ENCODE measurements around the gene EPB41L1. TPM values are rescaled to one million over a fixed set of nuclear protein-coding genes. Genes with fewer than 3 reads are reported as not detected.

EPB41L1 gene
- polyA plus RNA-seq, 1 donor from 2014 or later, result 38.2 TPM

- Histone ChIP-seq H3K9me3 (ENCODE audit: low read length) (no peaks in the 10 kb centered on the region), H3K9ac (ENCODE audit: low read length) (no peak overlapping the region), H3K79me2 (replicated peaks; ENCODE audit: insufficient read depth, low read length) (no peaks in the 10 kb centered on the region), H3K27ac (ENCODE audit: low read length) (no peak overlapping the region), H3K27me3 (ENCODE audit: insufficient read depth, low read depth, low read length) (no peaks in the 10 kb centered on the region), H3K9me2 (ENCODE audit: insufficient read depth, low read length) (no peaks in the 10 kb centered on the region), H3K4me2 (ENCODE audit: low read length) (no peak overlapping the region), H3K36me3 (ENCODE audit: insufficient read depth, low read length) (no peaks in the 10 kb centered on the region), H3K4me3 (ENCODE audit: low read length) (no peak overlapping the region), H3F3A (ENCODE audit: insufficient read depth, low read length, poor library complexity, severe bottlenecking) (no peaks in the 10 kb centered on the region), H2AFZ (ENCODE audit: low read depth, low read length) (no peak overlapping the region), H4K20me1 (ENCODE audit: insufficient read depth) (no peaks in the 10 kb centered on the region)
- no peak for TF ChIP-seq CTCF (IDR thresholded peaks at IDR 0.05; ENCODE audit: poor library complexity, severe bottlenecking)
- TF ChIP-seq TAF1 (IDR thresholded peaks at IDR 0.05; ENCODE audit: low read depth), result no peak
- no peak for TF ChIP-seq RAD21 (conservative IDR thresholded peaks at IDR 0.05)
- no peak for TF ChIP-seq SMC3 (conservative IDR thresholded peaks at IDR 0.05; ENCODE audit: poor library complexity)
- no peak for TF ChIP-seq REST (IDR thresholded peaks at IDR 0.05; ENCODE audit: borderline replicate concordance)
- no peak for TF ChIP-seq MXI1 (conservative IDR thresholded peaks at IDR 0.05; ENCODE audit: poor library complexity, severe bottlenecking)
- TF ChIP-seq EP300 (conservative IDR thresholded peaks at IDR 0.05; ENCODE audit: poor library complexity, severe bottlenecking), result no peak
- TF ChIP-seq EZH2 (IDR thresholded peaks at IDR 0.05; ENCODE audit: borderline replicate concordance, insufficient read depth, low read length, poor library complexity, severe bottlenecking), result no peak
- TF ChIP-seq POLR2AphosphoS5 (IDR thresholded peaks at IDR 0.05), result no peak
Observed at GRCh38 chr20:36141310-36141709, 13.2 kb upstream of the EPB41L1 start.

- Histone ChIP-seq H4K20me1 (ENCODE audit: insufficient read depth) (no peaks in the 10 kb centered on the region), H3K79me2 (replicated peaks; ENCODE audit: insufficient read depth, low read length) (no peaks in the 10 kb centered on the region), H3K27ac (ENCODE audit: low read length) (no peak overlapping the region), H3K4me3 (ENCODE audit: low read length) (no peak overlapping the region), H3K27me3 (ENCODE audit: insufficient read depth, low read depth, low read length) (no peaks in the 10 kb centered on the region), H3K36me3 (ENCODE audit: insufficient read depth, low read length) (no peaks in the 10 kb centered on the region), H2AFZ (ENCODE audit: low read depth, low read length) (no peak overlapping the region), H3K9me2 (ENCODE audit: insufficient read depth, low read length) (no peaks in the 10 kb centered on the region), H3K9me3 (ENCODE audit: low read length) (no peaks in the 10 kb centered on the region), H3K9ac (ENCODE audit: low read length) (no peak overlapping the region), H3K4me2 (ENCODE audit: low read length) (no peak overlapping the region), H3F3A (ENCODE audit: insufficient read depth, low read length, poor library complexity, severe bottlenecking) (no peaks in the 10 kb centered on the region)
- TF ChIP-seq RAD21 (conservative IDR thresholded peaks at IDR 0.05), result no peak
- TF ChIP-seq REST (IDR thresholded peaks at IDR 0.05; ENCODE audit: borderline replicate concordance), result no peak
- TF ChIP-seq SMC3 (conservative IDR thresholded peaks at IDR 0.05; ENCODE audit: poor library complexity), result no peak
- no peak for TF ChIP-seq CTCF (IDR thresholded peaks at IDR 0.05; ENCODE audit: poor library complexity, severe bottlenecking)
- no peak for TF ChIP-seq MXI1 (conservative IDR thresholded peaks at IDR 0.05; ENCODE audit: poor library complexity, severe bottlenecking)
- no peak for TF ChIP-seq TAF1 (IDR thresholded peaks at IDR 0.05; ENCODE audit: low read depth)
- no peak for TF ChIP-seq EP300 (conservative IDR thresholded peaks at IDR 0.05; ENCODE audit: poor library complexity, severe bottlenecking)
- TF ChIP-seq EZH2 (IDR thresholded peaks at IDR 0.05; ENCODE audit: borderline replicate concordance, insufficient read depth, low read length, poor library complexity, severe bottlenecking), result no peak
- no peak for TF ChIP-seq POLR2AphosphoS5 (IDR thresholded peaks at IDR 0.05)
Observed at GRCh38 chr20:36144336-36144735, 10.2 kb upstream of the EPB41L1 start.
